WERI-Rb-1 (cell line): ENCODE data around the gene AAK1.

ENCODE experiments used
- DNase-seq: peaks from one replicate; pipeline ENCODE4 v3.0.0-alpha.2; 2020
- H3K27ac ChIP-seq: fragments of 250-450 bp; sonication (Bioruptor Pico); 2 replicates; pipeline ENCODE4 v1.5.1; 2020; ENCODE audit warnings: mild to moderate bottlenecking, moderate library complexity
- H3K27me3 ChIP-seq: fragments of 250-450 bp; sonication (Bioruptor Pico); 2 replicates; pipeline ENCODE4 v1.5.1; 2021; ENCODE audit warnings: mild to moderate bottlenecking, low read depth, moderate library complexity; ENCODE audit not compliant: insufficient read depth, severe bottlenecking
- H3K36me3 ChIP-seq: fragments of 250-450 bp; sonication (Bioruptor Pico); 2 replicates; pipeline ENCODE4 v1.5.1; 2020; ENCODE audit warnings: mild to moderate bottlenecking, moderate library complexity
- H3K4me3 ChIP-seq: 2 replicates; pipeline ENCODE4 v1.5.1; 2011; ENCODE audit warnings: low read depth, mild to moderate bottlenecking, control low read depth, low read length
- H3K9me3 ChIP-seq: fragments of 250-450 bp; sonication (Bioruptor Pico); 2 replicates; pipeline ENCODE4 v1.5.1; 2021; ENCODE audit warnings: mild to moderate bottlenecking, moderate library complexity; ENCODE audit not compliant: severe bottlenecking
- TF ChIP-seq, protein P1 (sequence below): IDR thresholded peaks from 2 replicates; pipeline ENCODE4 v1.5.1; 2011; ENCODE audit warnings: low read depth, mild to moderate bottlenecking, control low read depth, inconsistent platforms, low read length

AAK1 gene

DNA sequence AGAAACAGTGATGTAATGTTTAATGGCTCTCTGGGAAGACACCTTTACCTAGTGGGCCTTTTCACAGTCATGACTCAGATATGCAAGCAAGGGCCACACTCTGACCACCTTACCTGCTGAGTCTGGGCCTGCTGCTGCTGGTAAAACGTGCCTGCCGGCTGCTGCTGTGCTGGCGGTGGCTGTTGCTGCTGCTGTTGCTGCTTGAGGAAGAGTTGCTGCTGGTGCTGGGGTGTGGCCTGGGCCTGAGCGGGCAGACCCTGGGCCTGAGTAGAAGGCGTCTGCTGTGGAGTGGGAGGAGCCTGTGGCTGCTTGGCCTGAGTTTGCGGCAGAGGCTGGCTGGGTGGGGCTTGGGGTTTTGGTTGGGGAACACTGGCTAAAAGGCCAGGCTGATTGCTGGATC, 124.7 kb downstream of the AAK1 start:
- H3K9me3 ChIP-seq, result no peaks in the 10 kb centered on the region
- H3K4me3 ChIP-seq, result no peak overlapping the region
- H3K36me3 ChIP-seq, result peaks cover 29% of the 10 kb centered on the region
- no peak for DNase-seq
- no peaks in the 10 kb centered on the region for H3K27me3 ChIP-seq
- TF ChIP-seq, protein P1, sequence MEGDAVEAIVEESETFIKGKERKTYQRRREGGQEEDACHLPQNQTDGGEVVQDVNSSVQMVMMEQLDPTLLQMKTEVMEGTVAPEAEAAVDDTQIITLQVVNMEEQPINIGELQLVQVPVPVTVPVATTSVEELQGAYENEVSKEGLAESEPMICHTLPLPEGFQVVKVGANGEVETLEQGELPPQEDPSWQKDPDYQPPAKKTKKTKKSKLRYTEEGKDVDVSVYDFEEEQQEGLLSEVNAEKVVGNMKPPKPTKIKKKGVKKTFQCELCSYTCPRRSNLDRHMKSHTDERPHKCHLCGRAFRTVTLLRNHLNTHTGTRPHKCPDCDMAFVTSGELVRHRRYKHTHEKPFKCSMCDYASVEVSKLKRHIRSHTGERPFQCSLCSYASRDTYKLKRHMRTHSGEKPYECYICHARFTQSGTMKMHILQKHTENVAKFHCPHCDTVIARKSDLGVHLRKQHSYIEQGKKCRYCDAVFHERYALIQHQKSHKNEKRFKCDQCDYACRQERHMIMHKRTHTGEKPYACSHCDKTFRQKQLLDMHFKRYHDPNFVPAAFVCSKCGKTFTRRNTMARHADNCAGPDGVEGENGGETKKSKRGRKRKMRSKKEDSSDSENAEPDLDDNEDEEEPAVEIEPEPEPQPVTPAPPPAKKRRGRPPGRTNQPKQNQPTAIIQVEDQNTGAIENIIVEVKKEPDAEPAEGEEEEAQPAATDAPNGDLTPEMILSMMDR, result no peak
- H3K27ac ChIP-seq, result no peak overlapping the region

DNA sequence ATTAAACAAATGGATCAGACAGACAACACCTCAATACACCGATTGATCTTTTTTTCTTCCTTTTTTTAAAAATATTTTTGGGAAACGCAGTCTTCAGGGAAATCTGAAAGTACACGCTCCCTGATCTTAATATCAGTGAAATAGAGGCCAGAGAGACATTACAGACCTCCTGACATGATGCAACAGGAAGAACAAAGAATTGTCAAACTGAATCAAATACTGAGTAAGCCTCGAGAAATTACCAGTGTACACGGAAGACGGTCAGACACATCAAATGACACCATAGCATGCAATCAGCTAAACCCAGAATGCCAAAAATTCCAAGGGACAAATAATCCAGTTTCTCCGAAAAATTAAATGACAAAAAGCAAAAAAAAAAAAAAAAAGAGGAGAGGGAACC, 126.1 kb downstream of the AAK1 start:
- DNase-seq, result no peak
- Histone ChIP-seq H3K27ac (no peak overlapping the region), H3K27me3 (no peaks in the 10 kb centered on the region), H3K36me3 (peaks cover 38% of the 10 kb centered on the region), H3K9me3 (no peaks in the 10 kb centered on the region), H3K4me3 (no peak overlapping the region)
- TF ChIP-seq, protein P1, result no peak

DNA sequence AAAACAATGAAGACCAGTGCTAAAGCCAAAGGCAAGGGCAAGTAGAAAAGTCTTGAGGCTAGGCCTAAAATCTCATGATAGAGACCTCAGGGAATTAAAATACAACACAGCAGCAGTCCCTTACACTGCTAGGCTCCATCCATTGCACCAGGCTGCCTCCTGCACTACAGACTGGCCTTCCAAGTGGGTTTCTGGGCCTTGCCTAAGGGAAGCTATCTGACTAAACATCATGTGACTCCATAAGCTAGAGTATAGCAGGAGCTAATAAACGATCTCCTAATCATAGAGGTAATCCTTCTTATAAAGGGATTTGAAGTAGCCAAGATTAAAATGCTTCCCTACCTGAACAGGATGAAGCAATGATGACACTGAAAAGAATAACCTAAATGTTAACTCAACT, 128.7 kb downstream of the AAK1 start:
- no peak overlapping the region for H3K4me3 ChIP-seq
- H3K27me3 ChIP-seq, result no peaks in the 10 kb centered on the region
- H3K27ac ChIP-seq, result peak overlapping the region; percentile 6
- TF ChIP-seq, protein P1, result no peak
- peak; percentile 39 for DNase-seq
- H3K36me3 ChIP-seq, result peaks cover 40% of the 10 kb centered on the region
- no peaks in the 10 kb centered on the region for H3K9me3 ChIP-seq

DNA sequence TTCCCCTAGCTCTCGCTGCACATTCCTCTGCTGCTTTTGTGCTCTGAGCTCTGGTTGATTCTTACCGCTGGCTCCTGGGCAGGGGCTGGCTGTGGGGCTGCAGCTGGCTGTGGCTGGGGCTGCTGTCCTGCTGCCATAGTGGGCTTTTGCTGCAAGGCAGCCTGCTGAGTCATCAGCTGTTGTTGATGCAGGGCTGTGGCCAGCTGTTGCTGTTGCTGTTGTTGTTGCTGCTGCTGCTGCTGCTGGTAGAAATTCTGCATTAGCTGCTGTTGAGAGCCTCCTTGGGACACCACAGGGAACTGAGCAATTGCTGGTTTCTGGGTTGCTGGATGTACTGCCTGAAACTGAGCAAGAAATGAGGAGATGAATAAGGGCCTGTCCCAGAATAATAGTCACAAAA, 129.1 kb downstream of the AAK1 start:
- Histone ChIP-seq H3K9me3 (no peaks in the 10 kb centered on the region), H3K4me3 (no peak overlapping the region), H3K27ac (peak overlapping the region; percentile 6), H3K36me3 (peaks cover 42% of the 10 kb centered on the region), H3K27me3 (no peaks in the 10 kb centered on the region)
- no peak for DNase-seq
- TF ChIP-seq, protein P1, result no peak

DNA sequence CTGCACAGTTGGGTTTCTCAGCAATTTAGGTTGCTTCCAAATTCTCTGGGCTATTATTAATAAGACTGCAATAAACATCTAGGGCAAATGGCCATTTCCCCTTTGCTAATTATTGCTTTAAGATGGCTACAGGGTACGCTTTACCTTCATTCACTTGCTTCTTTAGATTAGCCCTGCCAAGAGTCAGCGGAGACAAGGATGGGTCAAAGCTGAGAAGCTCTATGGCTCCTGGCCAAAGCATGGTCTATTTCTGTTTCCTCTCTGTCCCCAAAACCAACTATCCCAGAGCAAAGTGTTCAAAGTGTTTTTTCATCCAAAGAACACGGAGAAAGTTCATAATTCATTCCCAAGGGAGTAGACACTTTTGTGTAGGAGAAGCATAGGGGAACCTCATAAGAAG, 131.1 kb downstream of the AAK1 start:
- Histone ChIP-seq H3K27me3 (no peaks in the 10 kb centered on the region), H3K27ac (no peak overlapping the region), H3K36me3 (peaks cover 41% of the 10 kb centered on the region), H3K4me3 (no peak overlapping the region), H3K9me3 (no peaks in the 10 kb centered on the region)
- DNase-seq, result no peak
- TF ChIP-seq, protein P1, result no peak

DNA sequence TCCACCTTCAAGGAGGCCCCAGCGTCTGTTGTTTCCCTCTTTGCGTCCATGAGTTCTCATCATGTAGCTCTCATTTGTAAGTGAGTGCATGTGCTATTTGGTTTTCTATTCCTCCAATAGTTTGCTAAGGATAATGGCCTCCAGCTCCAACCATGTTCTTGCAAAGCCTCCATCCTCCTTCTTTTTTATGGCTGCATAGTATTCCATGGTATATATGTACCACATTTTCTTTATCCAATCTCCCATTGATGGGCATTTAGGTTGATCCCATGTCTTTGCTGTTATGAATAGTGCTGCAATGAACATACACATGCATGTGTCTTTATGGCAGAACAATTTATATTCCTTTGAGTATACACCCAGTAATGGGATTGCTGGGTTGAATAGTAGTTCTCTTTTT, 133.3 kb downstream of the AAK1 start:
- TF ChIP-seq, protein P1, result no peak
- DNase-seq, result no peak
- Histone ChIP-seq H3K27ac (no peak overlapping the region), H3K4me3 (no peak overlapping the region), H3K36me3 (peaks cover 53% of the 10 kb centered on the region), H3K9me3 (no peaks in the 10 kb centered on the region), H3K27me3 (no peaks in the 10 kb centered on the region)
